Upper lobe of right lung (tissue), 1 donor: Measurements from ENCODE around the gene ETF1. TPM values are rescaled to one million over a fixed set of nuclear protein-coding genes. Genes with fewer than 3 reads are reported as not detected.

Experiments used
- ATAC-seq: fragments of 200-7000 bp; cut with Tn5 transposase; one replicate; pipeline ENCODE4 v1.9.1; 2020; ENCODE audit warnings: mild to moderate bottlenecking, moderate library complexity
- DNase-seq: peaks from one replicate; pipeline ENCODE4 v3.0.0-alpha.2; 2020
- H3K27ac ChIP-seq: fragments of 200-600 bp; one replicate; pipeline ENCODE4 v1.8.0; 2022
- H3K27me3 ChIP-seq: fragments of 200-600 bp; one replicate; pipeline ENCODE4 v1.8.0; 2022; ENCODE audit warnings: mild to moderate bottlenecking
- H3K36me3 ChIP-seq: fragments of 200-600 bp; one replicate; pipeline ENCODE4 v1.8.0; 2022
- H3K4me1 ChIP-seq: fragments of 200-600 bp; one replicate; pipeline ENCODE4 v1.8.0; 2022
- H3K4me3 ChIP-seq: fragments of 200-600 bp; one replicate; pipeline ENCODE4 v1.8.0; 2022; ENCODE audit warnings: mild to moderate bottlenecking
- H3K9me3 ChIP-seq: fragments of 200-600 bp; one replicate; pipeline ENCODE4 v1.8.0; 2022
- CTCF ChIP-seq: fragments of 200-600 bp; IDR thresholded peaks from one replicate; pipeline ENCODE4 v1.8.0; 2022; ENCODE audit warnings: antibody characterized with exemption
- intact Hi-C: fragments of 100-400 bp; cut with DNase I; formaldehyde crosslinking; loops from one replicate; pipeline ENCODE4 v1.11.0; 2022
- total RNA-seq: library from RNA; stranded (reverse); fragmentation: NEBNext Ultra II Directional; extraction: Animal tissue kit (Norgen Biotek cat#: 25700); gene quantifications from one replicate; pipeline ENCODE4 v1.2.1, GENCODE V29; 2021
- donor health status: DM: no; HTN: yes; CAD: no; lungs with severe emphysema.

Gene ETF1
- total RNA-seq, 1 donor from 2014 or later, result 114 TPM

- no peak for DNase-seq
- Histone ChIP-seq H3K4me1 (peaks cover 12% of the 10 kb centered on the region), H3K27me3 (no peaks in the 10 kb centered on the region), H3K27ac (no peak overlapping the region), H3K9me3 (no peaks in the 10 kb centered on the region), H3K4me3 (no peak overlapping the region), H3K36me3 (peaks cover 2% of the 10 kb centered on the region)
- intact Hi-C loops, result no loop called here
- no peak for TF ChIP-seq CTCF
- ATAC-seq, result no peak
Measured at GRCh38 chr5:138523406-138523805, 19.6 kb downstream of the ETF1 start.

- DNase-seq (no peak), ATAC-seq (no peak)
- peaks cover 7% of the 10 kb centered on the region for H3K4me1 ChIP-seq
- peaks cover 26% of the 10 kb centered on the region for H3K36me3 ChIP-seq
- intact Hi-C loops, result no loop called here
- TF ChIP-seq CTCF, result no peak
- H3K27ac ChIP-seq, result no peak overlapping the region
- H3K9me3 ChIP-seq, result no peaks in the 10 kb centered on the region
- H3K27me3 ChIP-seq, result no peaks in the 10 kb centered on the region
- no peak overlapping the region for H3K4me3 ChIP-seq
Measured at GRCh38 chr5:138520971-138521370, 22.1 kb downstream of the ETF1 start.

- no peaks in the 10 kb centered on the region for H3K9me3 ChIP-seq
- no peak overlapping the region for H3K4me3 ChIP-seq
- DNase-seq (no peak), ATAC-seq (no peak)
- intact Hi-C loops, result no loop called here
- peaks cover 7% of the 10 kb centered on the region for H3K4me1 ChIP-seq
- peaks cover 62% of the 10 kb centered on the region for H3K36me3 ChIP-seq
- no peak for TF ChIP-seq CTCF
- no peak overlapping the region for H3K27ac ChIP-seq
- H3K27me3 ChIP-seq, result no peaks in the 10 kb centered on the region
Measured at GRCh38 chr5:138517437-138517836, 25.6 kb downstream of the ETF1 start.

GRCh38 chr5:138515556-138516245 is 27.3 kb downstream of the ETF1 start:
- H3K27ac ChIP-seq, result no peak overlapping the region
- ATAC-seq (peak; percentile 73), DNase-seq (no peak)
- H3K27me3 ChIP-seq, result no peaks in the 10 kb centered on the region
- TF ChIP-seq CTCF, result no peak
- no peaks in the 10 kb centered on the region for H3K9me3 ChIP-seq
- no peaks in the 10 kb centered on the region for H3K4me1 ChIP-seq
- H3K4me3 ChIP-seq, result no peak overlapping the region
- intact Hi-C loops, result no loop called here
- H3K36me3 ChIP-seq, result peaks cover 79% of the 10 kb centered on the region

GRCh38 chr5:138514021-138514420 is 29.0 kb downstream of the ETF1 start:
- ATAC-seq, result peak; percentile 39
- DNase-seq, result no peak
- peaks cover 96% of the 10 kb centered on the region for H3K36me3 ChIP-seq

More at GRCh38 chr5:138514021-138514420, 29.0 kb downstream of the ETF1 start:
- Histone ChIP-seq H3K4me3 (no peak overlapping the region), H3K9me3 (no peaks in the 10 kb centered on the region), H3K4me1 (no peaks in the 10 kb centered on the region), H3K27me3 (no peaks in the 10 kb centered on the region), H3K27ac (no peak overlapping the region)
- no peak for TF ChIP-seq CTCF
- intact Hi-C loops, result no loop called here
